Breast epithelium (tissue), 3 donors: ENCODE measurements around the gene NIBAN1.

Source experiments
- POLR2AphosphoS5 ChIP-seq, 3 donors: sonication (generic); formaldehyde crosslinking; IDR thresholded peaks; one replicate each; pipeline ENCODE4 v1.6.1; 2017; ENCODE audit warnings: antibody characterized with exemption in 3 of 3
- TF ChIP-seq, protein P1 (sequence below), 3 donors: fragments of 450-650 bp; IDR thresholded peaks; one replicate each; pipeline ENCODE4 v1.5.1; 2016 to 2017; ENCODE audit warnings: antibody characterized with exemption in 3 of 3, mild to moderate bottlenecking in 3 of 3, moderate library complexity in 3 of 3

DNA sequence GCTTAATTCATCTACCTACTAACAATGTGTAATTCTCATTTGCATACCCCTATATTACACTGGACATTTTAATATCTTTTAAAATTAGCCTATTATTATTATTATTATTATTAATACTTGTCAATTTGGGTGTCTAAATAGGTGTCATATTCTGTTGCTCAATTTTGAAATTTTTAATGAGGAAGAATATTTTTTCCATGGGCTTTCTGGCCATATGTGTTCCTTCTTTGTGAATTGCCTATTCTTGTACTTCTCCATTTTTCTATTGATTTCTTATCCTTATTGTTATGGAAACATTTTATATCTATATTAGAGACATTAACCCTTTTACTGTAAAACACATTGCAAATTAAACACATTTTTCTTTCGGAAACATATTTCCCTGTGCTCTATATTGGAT lies 6.4 kb upstream of the NIBAN1 start:
- TF ChIP-seq, protein P1, sequence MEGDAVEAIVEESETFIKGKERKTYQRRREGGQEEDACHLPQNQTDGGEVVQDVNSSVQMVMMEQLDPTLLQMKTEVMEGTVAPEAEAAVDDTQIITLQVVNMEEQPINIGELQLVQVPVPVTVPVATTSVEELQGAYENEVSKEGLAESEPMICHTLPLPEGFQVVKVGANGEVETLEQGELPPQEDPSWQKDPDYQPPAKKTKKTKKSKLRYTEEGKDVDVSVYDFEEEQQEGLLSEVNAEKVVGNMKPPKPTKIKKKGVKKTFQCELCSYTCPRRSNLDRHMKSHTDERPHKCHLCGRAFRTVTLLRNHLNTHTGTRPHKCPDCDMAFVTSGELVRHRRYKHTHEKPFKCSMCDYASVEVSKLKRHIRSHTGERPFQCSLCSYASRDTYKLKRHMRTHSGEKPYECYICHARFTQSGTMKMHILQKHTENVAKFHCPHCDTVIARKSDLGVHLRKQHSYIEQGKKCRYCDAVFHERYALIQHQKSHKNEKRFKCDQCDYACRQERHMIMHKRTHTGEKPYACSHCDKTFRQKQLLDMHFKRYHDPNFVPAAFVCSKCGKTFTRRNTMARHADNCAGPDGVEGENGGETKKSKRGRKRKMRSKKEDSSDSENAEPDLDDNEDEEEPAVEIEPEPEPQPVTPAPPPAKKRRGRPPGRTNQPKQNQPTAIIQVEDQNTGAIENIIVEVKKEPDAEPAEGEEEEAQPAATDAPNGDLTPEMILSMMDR (IDR thresholded peaks at IDR 0.05), result no peak
- TF ChIP-seq POLR2AphosphoS5 (IDR thresholded peaks at IDR 0.05), result no peak
